ENCODE data around the gene ROBO1. TPM values are rescaled to one million over a fixed set of nuclear protein-coding genes. Genes with fewer than 3 reads are reported as not detected.

The ROBO1 gene
- total RNA-seq, 1 donor from 2014 or later: 20.8 TPM

DNA sequence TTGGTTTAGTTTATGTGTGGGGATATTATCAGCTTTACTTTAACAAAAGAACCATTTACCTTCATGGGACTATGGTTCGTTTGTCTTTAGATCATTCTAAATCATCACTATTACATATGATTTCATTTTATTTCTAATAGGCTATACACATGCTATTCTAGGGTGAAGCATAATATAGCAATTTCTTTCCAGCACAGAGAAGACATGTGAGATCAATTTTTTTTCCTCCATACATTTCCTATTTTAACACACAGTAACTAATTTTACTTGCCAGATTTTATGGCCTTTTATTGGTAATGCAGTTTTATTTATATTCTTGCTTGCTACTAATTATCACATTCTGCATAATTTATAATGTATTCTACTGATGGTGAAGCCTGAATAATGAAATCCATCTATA, 287.1 kb downstream of the ROBO1 start:
- FAIRE-seq (no peak), DNase-seq (ENCODE audit: low read depth) (no peak)
- Histone ChIP-seq H3K4me3 (ENCODE audit: low read depth, low read length) (no peak overlapping the region), H3K36me3 (ENCODE audit: control insufficient read depth, insufficient read depth, low read length) (no peaks in the 10 kb centered on the region), H3K27me3 (ENCODE audit: control insufficient read depth, insufficient read depth, low read length) (no peaks in the 10 kb centered on the region)
- TF ChIP-seq, protein P1, sequence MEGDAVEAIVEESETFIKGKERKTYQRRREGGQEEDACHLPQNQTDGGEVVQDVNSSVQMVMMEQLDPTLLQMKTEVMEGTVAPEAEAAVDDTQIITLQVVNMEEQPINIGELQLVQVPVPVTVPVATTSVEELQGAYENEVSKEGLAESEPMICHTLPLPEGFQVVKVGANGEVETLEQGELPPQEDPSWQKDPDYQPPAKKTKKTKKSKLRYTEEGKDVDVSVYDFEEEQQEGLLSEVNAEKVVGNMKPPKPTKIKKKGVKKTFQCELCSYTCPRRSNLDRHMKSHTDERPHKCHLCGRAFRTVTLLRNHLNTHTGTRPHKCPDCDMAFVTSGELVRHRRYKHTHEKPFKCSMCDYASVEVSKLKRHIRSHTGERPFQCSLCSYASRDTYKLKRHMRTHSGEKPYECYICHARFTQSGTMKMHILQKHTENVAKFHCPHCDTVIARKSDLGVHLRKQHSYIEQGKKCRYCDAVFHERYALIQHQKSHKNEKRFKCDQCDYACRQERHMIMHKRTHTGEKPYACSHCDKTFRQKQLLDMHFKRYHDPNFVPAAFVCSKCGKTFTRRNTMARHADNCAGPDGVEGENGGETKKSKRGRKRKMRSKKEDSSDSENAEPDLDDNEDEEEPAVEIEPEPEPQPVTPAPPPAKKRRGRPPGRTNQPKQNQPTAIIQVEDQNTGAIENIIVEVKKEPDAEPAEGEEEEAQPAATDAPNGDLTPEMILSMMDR (IDR thresholded peaks at IDR 0.05; ENCODE audit: insufficient read depth, low read length, severe bottlenecking): no peak

DNA sequence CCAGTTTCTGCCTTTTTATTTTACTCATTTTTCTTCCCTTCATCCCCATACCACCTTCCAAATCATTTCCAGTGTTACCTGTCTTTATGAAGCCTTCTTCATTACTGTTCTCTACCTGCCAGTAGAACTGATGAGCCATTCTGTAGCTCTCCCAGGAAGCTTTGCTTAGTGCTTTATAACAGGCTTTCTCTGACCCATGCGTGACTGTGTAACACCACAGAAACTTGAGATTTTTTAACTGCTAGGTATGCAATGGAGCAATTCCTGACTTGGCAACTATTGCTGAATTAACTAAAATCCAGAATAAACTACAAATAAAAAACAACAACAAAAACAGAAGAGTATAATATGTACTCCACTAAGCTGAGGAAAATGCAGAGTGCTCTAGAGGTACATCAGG, 289.2 kb downstream of the ROBO1 start:
- Histone ChIP-seq H3K4me3 (ENCODE audit: low read depth, low read length) (no peak overlapping the region), H3K27me3 (ENCODE audit: control insufficient read depth, insufficient read depth, low read length) (no peaks in the 10 kb centered on the region), H3K36me3 (ENCODE audit: control insufficient read depth, insufficient read depth, low read length) (no peaks in the 10 kb centered on the region)
- DNase-seq (ENCODE audit: low read depth) (no peak), FAIRE-seq (no peak)
- TF ChIP-seq, protein P1 (IDR thresholded peaks at IDR 0.05; ENCODE audit: insufficient read depth, low read length, severe bottlenecking): no peak

DNA sequence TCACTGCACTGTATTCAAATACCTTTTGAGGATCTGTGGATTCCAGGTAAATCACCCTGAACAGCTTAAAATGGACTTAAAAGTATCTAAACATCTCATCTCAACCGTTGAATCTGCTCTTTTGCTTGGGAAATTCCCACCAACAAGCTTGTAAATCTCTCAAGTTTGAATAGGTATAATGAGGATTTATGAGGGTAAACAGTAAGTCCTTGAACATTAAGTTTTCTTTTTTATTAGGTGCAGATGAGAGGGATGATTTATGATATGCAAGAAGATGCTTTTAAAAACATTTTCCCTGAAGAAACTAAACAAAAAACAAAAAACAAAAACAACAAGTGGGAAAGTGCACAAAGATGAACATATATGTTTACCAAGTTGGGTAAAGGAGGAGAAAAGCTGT, 290.6 kb downstream of the ROBO1 start:
- TF ChIP-seq, protein P1 (IDR thresholded peaks at IDR 0.05; ENCODE audit: insufficient read depth, low read length, severe bottlenecking): no peak
- H3K4me3 ChIP-seq (ENCODE audit: low read depth, low read length): no peak overlapping the region
- FAIRE-seq (no peak), DNase-seq (ENCODE audit: low read depth) (no peak)
- no peaks in the 10 kb centered on the region for H3K27me3 ChIP-seq (ENCODE audit: control insufficient read depth, insufficient read depth, low read length)
- H3K36me3 ChIP-seq (ENCODE audit: control insufficient read depth, insufficient read depth, low read length): no peaks in the 10 kb centered on the region

DNA sequence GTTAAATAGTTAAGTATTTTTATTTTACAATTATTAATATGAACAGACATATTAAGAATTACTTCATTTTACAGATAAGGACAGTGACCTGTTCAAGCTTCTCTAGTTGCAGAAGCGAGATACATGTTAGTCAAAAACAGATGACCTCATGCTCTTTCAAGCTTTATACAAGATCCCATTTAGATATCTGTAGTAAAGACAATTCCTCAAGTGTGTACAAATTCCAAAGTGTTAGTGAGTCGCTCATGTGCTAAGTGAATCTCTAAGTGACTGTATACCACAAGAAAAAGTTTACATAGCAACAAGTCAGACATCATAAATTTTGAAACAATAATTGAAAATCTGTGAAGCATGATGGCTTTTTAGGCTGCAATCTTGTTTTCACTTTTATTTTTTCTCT, 293.8 kb downstream of the ROBO1 start:
- DNase-seq (ENCODE audit: low read depth) (peak; percentile 42), FAIRE-seq (no peak)
- no peaks in the 10 kb centered on the region for H3K27me3 ChIP-seq (ENCODE audit: control insufficient read depth, insufficient read depth, low read length)
- no peaks in the 10 kb centered on the region for H3K36me3 ChIP-seq (ENCODE audit: control insufficient read depth, insufficient read depth, low read length)
- TF ChIP-seq, protein P1 (IDR thresholded peaks at IDR 0.05; ENCODE audit: insufficient read depth, low read length, severe bottlenecking): no peak
- no peak overlapping the region for H3K4me3 ChIP-seq (ENCODE audit: low read depth, low read length)

DNA sequence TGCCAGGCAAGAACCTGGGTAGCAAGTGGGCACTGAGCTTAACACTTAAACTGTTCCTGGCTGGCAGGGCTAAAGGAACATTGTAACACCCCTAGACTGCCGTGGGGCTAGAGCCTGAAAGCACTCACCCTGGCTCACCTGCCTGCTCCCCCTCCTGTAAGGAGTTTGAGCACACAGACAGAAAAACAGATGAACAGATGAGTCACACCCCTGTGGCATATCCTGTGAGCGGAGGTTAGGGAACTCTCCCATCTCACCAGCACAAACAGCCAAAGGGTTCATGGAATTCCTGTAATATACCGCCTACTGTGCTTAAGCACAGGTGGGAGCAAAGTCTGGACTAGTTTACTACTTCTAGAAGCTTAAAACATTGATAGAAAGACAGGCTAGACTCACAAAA, 300.1 kb downstream of the ROBO1 start:
- Histone ChIP-seq H3K27me3 (ENCODE audit: control insufficient read depth, insufficient read depth, low read length) (no peaks in the 10 kb centered on the region), H3K36me3 (ENCODE audit: control insufficient read depth, insufficient read depth, low read length) (no peaks in the 10 kb centered on the region), H3K4me3 (ENCODE audit: low read depth, low read length) (no peak overlapping the region)
- DNase-seq (ENCODE audit: low read depth) (peak; percentile 77), FAIRE-seq (no peak)
- TF ChIP-seq, protein P1 (IDR thresholded peaks at IDR 0.05; ENCODE audit: insufficient read depth, low read length, severe bottlenecking): no peak

DNA sequence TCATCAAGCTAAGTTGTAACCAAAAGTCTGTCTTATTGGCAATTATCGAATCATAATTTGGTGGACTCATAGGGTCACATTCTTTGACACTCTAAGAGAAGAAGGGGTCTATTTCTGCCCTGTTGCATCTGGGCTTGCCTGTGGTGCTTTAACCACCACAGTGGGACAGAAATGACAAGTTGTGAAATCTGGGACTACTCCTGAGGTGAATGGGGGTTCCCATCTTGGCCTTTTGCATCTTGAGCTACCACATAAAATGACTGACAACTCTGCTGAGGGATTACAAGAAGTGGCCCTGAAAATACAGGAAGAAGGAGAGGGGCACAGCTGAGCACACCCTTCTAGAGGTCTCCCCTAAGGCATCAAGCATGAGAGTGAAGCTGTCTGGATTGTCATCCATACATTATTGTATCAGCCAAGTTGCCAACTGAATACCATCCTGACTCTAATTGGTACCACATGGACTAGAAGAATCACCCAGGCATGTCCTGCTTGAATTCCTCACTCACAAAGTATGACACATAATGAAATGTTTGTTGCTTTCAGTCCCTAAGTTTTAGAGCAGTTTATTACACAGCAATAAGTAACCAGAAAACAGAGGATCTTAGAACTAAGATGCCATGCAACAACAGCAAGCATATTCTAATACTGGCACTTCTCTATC, 306.5 kb downstream of the ROBO1 start:
- DNase-seq (ENCODE audit: low read depth) (peak; percentile 10), FAIRE-seq (no peak)
- TF ChIP-seq, protein P1 (IDR thresholded peaks at IDR 0.05; ENCODE audit: insufficient read depth, low read length, severe bottlenecking): no peak
- H3K36me3 ChIP-seq (ENCODE audit: control insufficient read depth, insufficient read depth, low read length): no peaks in the 10 kb centered on the region
- no peaks in the 10 kb centered on the region for H3K27me3 ChIP-seq (ENCODE audit: control insufficient read depth, insufficient read depth, low read length)
- H3K4me3 ChIP-seq (ENCODE audit: low read depth, low read length): no peak overlapping the region

Measured in bronchial epithelial cell (primary cell).